Mucosa of rectum (tissue), 2 donors: ENCODE measurements around the gene LATS2.

Experiments used
- H3K27ac ChIP-seq, 2 donors: one replicate each; pipeline ENCODE4 v1.7.0; 2013; ENCODE audit warnings: inconsistent platforms in 2 of 2, low read depth in 2 of 2, low read length in 2 of 2
- H3K27me3 ChIP-seq, 2 donors: one replicate each; pipeline ENCODE4 v1.7.0; 2013; ENCODE audit warnings: low read length in 2 of 2; ENCODE audit not compliant: control insufficient read depth in 2 of 2, insufficient read depth in 2 of 2
- H3K36me3 ChIP-seq, 2 donors: one replicate each; pipeline ENCODE4 v1.7.0; 2013; ENCODE audit warnings: low read length in 2 of 2; ENCODE audit not compliant: control insufficient read depth in 2 of 2, insufficient read depth in 2 of 2
- H3K4me1 ChIP-seq, 2 donors: one replicate each; pipeline ENCODE4 v1.7.0; 2013; ENCODE audit warnings: low read length in 2 of 2, mild to moderate bottlenecking in 1 of 2; ENCODE audit not compliant: control insufficient read depth in 2 of 2, insufficient read depth in 2 of 2
- H3K4me3 ChIP-seq, 2 donors: one replicate each; pipeline ENCODE4 v1.7.0; 2013; ENCODE audit warnings: low read length in 2 of 2
- H3K9ac ChIP-seq, 2 donors: one replicate each; pipeline ENCODE4 v1.7.0; 2013; ENCODE audit warnings: low read length in 2 of 2, low read depth in 1 of 2, mild to moderate bottlenecking in 1 of 2
- H3K9me3 ChIP-seq, 2 donors: one replicate each; pipeline ENCODE4 v1.7.0; 2013; ENCODE audit warnings: low read length in 2 of 2; ENCODE audit not compliant: control insufficient read depth in 2 of 2
- donor health status: healthy.
- donor health status: Normal muscosa, but diverticular disease.

LATS2 gene

GRCh38 chr13:21060338-21061028 lies 903 bp downstream of the LATS2 start:
- peak overlapping the region; percentile 69 to 76 for H3K4me3 ChIP-seq
- peaks cover 3 to 4% of the 10 kb centered on the region in 2 donors for H3K4me1 ChIP-seq
- peak overlapping the region; percentile 17 to 81 for H3K9ac ChIP-seq
- H3K36me3 ChIP-seq, result no peaks in the 10 kb centered on the region
- peaks cover 0 to 3% of the 10 kb centered on the region in 2 donors for H3K27me3 ChIP-seq
- H3K9me3 ChIP-seq, result no peaks in the 10 kb centered on the region
- H3K27ac ChIP-seq, result peak overlapping the region; percentile 87 to 93

GRCh38 chr13:21059641-21060337 lies 1.6 kb downstream of the LATS2 start:
- H3K9ac ChIP-seq, result peak overlapping the region; percentile 17 to 81
- H3K27me3 ChIP-seq, result peaks cover 0 to 3% of the 10 kb centered on the region in 2 donors
- no peaks in the 10 kb centered on the region for H3K9me3 ChIP-seq
- no peaks in the 10 kb centered on the region for H3K36me3 ChIP-seq
- peak overlapping the region; percentile 69 to 76 for H3K4me3 ChIP-seq
- peaks cover 3 to 4% of the 10 kb centered on the region in 2 donors for H3K4me1 ChIP-seq
- peak overlapping the region; percentile 87 to 93 for H3K27ac ChIP-seq

GRCh38 chr13:21058361-21058760 lies 3.0 kb downstream of the LATS2 start:
- H3K27ac ChIP-seq, result no peak overlapping the region

DNA sequence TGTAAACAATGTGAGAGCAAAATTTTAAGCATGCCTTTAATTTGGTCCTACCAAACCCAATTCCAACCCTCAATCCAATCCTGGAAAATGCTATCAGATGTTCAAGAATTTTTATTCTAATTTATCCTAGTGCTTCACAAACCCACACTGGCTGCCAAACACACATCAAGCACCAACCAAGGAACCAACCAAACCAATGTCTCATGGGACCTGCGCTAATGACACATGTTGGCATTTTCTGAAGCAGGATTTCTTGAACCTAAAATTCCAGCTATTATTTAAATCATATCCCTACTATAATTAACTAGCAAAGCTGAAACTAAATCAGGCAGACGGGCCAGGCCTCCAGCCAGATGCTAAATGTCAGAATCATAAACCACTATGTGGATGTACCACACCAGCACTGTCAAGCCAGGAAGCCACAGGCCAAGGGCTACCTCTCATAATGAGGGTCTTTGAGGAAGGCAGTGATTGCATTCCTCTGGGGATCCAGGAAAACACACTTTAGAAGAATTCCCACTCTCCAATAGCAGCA lies 5.8 kb downstream of the LATS2 start:
- Histone ChIP-seq H3K9ac (no peak overlapping the region), H3K9me3 (no peaks in the 10 kb centered on the region), H3K4me1 (no peaks in the 10 kb centered on the region), H3K4me3 (no peak overlapping the region), H3K36me3 (no peaks in the 10 kb centered on the region), H3K27ac (no peak overlapping the region), H3K27me3 (peaks cover 0 to 3% of the 10 kb centered on the region in 2 donors)

More at GRCh38 chr13:21058361-21058760, 3.0 kb downstream of the LATS2 start:
- Histone ChIP-seq H3K4me3 (no peak overlapping the region), H3K9ac (no peak overlapping the region), H3K36me3 (no peaks in the 10 kb centered on the region), H3K27me3 (peaks cover 0 to 3% of the 10 kb centered on the region in 2 donors), H3K4me1 (peaks cover 3 to 4% of the 10 kb centered on the region in 2 donors), H3K9me3 (no peaks in the 10 kb centered on the region)

DNA sequence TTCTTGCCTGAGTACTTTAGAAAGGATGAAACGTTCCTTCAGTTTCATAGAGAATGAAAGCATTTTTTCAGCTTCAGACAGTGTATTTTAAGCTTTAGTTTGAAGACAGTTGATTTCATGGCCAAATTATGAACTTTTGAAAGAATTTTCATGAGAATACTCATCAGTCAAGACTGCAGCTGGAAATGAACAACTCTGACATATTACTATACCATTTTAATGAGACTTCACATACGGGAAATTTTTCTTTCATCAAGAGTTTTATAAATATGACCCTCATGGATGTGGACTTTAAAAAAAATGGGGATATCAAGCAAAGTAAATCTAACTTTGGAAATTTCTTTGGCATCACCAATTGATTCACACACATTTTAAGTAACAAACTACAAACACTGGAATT lies 6.4 kb downstream of the LATS2 start:
- Histone ChIP-seq H3K27ac (no peak overlapping the region), H3K9ac (no peak overlapping the region), H3K27me3 (peaks cover 0 to 2% of the 10 kb centered on the region in 2 donors), H3K36me3 (no peaks in the 10 kb centered on the region), H3K4me3 (no peak overlapping the region), H3K4me1 (no peaks in the 10 kb centered on the region), H3K9me3 (no peaks in the 10 kb centered on the region)

- Histone ChIP-seq H3K36me3 (no peaks in the 10 kb centered on the region), H3K27ac (no peak overlapping the region), H3K4me3 (no peak overlapping the region), H3K4me1 (no peaks in the 10 kb centered on the region), H3K9ac (no peak overlapping the region), H3K27me3 (no peaks in the 10 kb centered on the region), H3K9me3 (no peaks in the 10 kb centered on the region)
Observed at GRCh38 chr13:21054313-21054712, 7.1 kb downstream of the LATS2 start.

- H3K4me1 ChIP-seq, result no peaks in the 10 kb centered on the region
- H3K27ac ChIP-seq, result no peak overlapping the region
- no peaks in the 10 kb centered on the region for H3K9me3 ChIP-seq
Observed at GRCh38 chr13:21053231-21053630, 8.2 kb downstream of the LATS2 start.

DNA sequence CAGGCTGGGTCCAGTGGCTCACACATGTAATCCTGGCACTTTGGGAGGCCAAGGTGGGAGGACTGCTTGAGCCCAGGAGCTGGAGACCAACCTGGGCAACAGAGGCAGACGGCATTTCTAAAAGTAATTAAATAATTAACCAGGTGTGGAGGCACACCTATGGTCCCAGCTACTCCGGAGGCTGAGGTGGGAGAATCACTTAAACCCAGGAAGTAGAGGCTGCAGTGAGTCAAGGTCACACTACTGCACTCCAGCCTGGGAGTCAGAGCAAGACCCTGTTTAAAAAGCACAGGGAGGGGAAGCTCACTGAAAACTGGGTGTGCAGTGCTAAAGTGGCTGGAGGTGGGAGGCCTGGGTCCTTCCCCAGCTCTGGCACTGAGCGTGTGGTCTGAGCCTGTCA lies 9.7 kb downstream of the LATS2 start:
- Histone ChIP-seq H3K27me3 (no peaks in the 10 kb centered on the region), H3K4me1 (peaks cover 0 to under 1% of the 10 kb centered on the region in 2 donors), H3K9ac (no peak overlapping the region), H3K9me3 (no peaks in the 10 kb centered on the region), H3K4me3 (no peak overlapping the region), H3K27ac (no peak overlapping the region), H3K36me3 (no peaks in the 10 kb centered on the region)

More at GRCh38 chr13:21053231-21053630, 8.2 kb downstream of the LATS2 start:
- Histone ChIP-seq H3K27me3 (no peaks in the 10 kb centered on the region), H3K4me3 (no peak overlapping the region), H3K36me3 (no peaks in the 10 kb centered on the region), H3K9ac (no peak overlapping the region)

- Histone ChIP-seq H3K9ac (no peak overlapping the region), H3K27ac (no peak overlapping the region), H3K36me3 (no peaks in the 10 kb centered on the region), H3K27me3 (no peaks in the 10 kb centered on the region), H3K9me3 (no peaks in the 10 kb centered on the region), H3K4me3 (no peak overlapping the region), H3K4me1 (peaks cover 0 to 2% of the 10 kb centered on the region in 2 donors)
Observed at GRCh38 chr13:21050288-21051197, 10.8 kb downstream of the LATS2 start.
